SK-N-MC (cell line): ENCODE results near the gene PRDX2.

Source experiments
- EZH2 ChIP-seq: fragments of 200-600 bp; sonication (generic); IDR thresholded peaks from one replicate; pipeline ENCODE4 v1.6.1; 2017; ENCODE audit warnings: antibody characterized with exemption
- POLR2AphosphoS5 ChIP-seq: IDR thresholded peaks from 2 replicates; pipeline ENCODE4 v1.6.1; 2012; ENCODE audit warnings: mild to moderate bottlenecking, low read depth, low read length, borderline replicate concordance

DNA sequence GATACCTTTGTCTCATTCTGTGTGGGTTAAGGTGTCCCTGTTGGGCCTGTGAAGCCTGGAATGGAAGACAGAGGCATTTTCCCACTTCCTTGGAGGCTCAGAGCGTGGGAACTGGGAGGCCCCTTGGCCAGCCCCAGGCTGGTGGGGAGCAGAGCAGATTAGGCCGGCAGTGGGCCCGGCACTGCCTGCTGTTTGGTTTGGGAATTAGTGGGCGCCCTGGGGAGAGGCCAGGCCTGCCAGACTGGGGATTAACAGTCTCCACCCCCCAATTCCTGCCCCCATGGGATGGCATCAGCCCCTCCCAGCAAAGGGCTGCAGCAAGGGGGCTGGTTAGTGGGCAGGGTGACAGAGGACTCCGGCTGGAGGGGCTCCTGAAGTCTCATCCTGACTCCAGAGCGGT, 53.1 kb downstream of the PRDX2 start:
- TF ChIP-seq EZH2 (no peak), POLR2AphosphoS5 (no peak)
